Measurements from ENCODE around the gene OVOL1. TPM values are rescaled to one million over a fixed set of nuclear protein-coding genes. Genes with fewer than 3 reads are reported as not detected.

Gene OVOL1
- total RNA-seq, 2 donors from 2014 or later: 3.4 to 5.5 TPM

GRCh38 chr11:65787649-65788622 is 1.1 kb downstream of the OVOL1 start:
- peak; percentile 86 for DNase-seq
- peak overlapping the region; percentile 80 for H3K4me3 ChIP-seq (ENCODE audit: low read length)
- H3K9me3 ChIP-seq (ENCODE audit: control insufficient read depth, low read length): no peaks in the 10 kb centered on the region
- H3K4me1 Mint-ChIP-seq: peaks cover 22% of the 10 kb centered on the region
- H3K27me3 Mint-ChIP-seq (ENCODE audit: insufficient read depth): peaks cover 51% of the 10 kb centered on the region
- peak overlapping the region; percentile 75 for H3K4me3 Mint-ChIP-seq
- peaks cover 3% of the 10 kb centered on the region for H3K36me3 Mint-ChIP-seq (ENCODE audit: low read depth)
- H3K36me3 ChIP-seq (ENCODE audit: control insufficient read depth, insufficient read depth, low read length): no peaks in the 10 kb centered on the region
- peaks cover 18% of the 10 kb centered on the region for H3K4me1 ChIP-seq (ENCODE audit: control insufficient read depth, insufficient read depth, low read length)
- H3K27ac Mint-ChIP-seq: peak overlapping the region; percentile 76
- WGBS, 2 experiments (ENCODE audit: insufficient coverage in 1 of 2, insufficient read length in 1 of 2): 4 to 5% methylated on average over 19 to 63 of the region's 64 CpGs
- no peak overlapping the region for H3K27ac ChIP-seq (ENCODE audit: low read depth, low read length)
- H3K27me3 ChIP-seq (ENCODE audit: control insufficient read depth, insufficient read depth, low read length, poor library complexity, severe bottlenecking): peaks cover 54% of the 10 kb centered on the region
- TF ChIP-seq CTCF (conservative IDR thresholded peaks at IDR 0.05): no peak
- peak overlapping the region; percentile 6 for H3K9ac ChIP-seq (ENCODE audit: extremely low read depth, low read length, poor library complexity, severe bottlenecking)
- no peaks in the 10 kb centered on the region for H3K9me3 Mint-ChIP-seq

- Mint-ChIP-seq H3K36me3 (ENCODE audit: low read depth) (peaks cover 3% of the 10 kb centered on the region), H3K9me3 (no peaks in the 10 kb centered on the region), H3K4me1 (peaks cover 22% of the 10 kb centered on the region), H3K27me3 (ENCODE audit: insufficient read depth) (peaks cover 44% of the 10 kb centered on the region), H3K4me3 (peak overlapping the region; percentile 75), H3K27ac (peak overlapping the region; percentile 76)
- no peak for TF ChIP-seq CTCF (conservative IDR thresholded peaks at IDR 0.05)
- peaks cover 51% of the 10 kb centered on the region for H3K27me3 ChIP-seq (ENCODE audit: control insufficient read depth, insufficient read depth, low read length, poor library complexity, severe bottlenecking)
- H3K36me3 ChIP-seq (ENCODE audit: control insufficient read depth, insufficient read depth, low read length): no peaks in the 10 kb centered on the region
- H3K9me3 ChIP-seq (ENCODE audit: control insufficient read depth, low read length): no peaks in the 10 kb centered on the region
- no peak overlapping the region for H3K9ac ChIP-seq (ENCODE audit: extremely low read depth, low read length, poor library complexity, severe bottlenecking)
- no peak for DNase-seq
- no peak overlapping the region for H3K27ac ChIP-seq (ENCODE audit: low read depth, low read length)
- peak overlapping the region; percentile 80 for H3K4me3 ChIP-seq (ENCODE audit: low read length)
- peaks cover 18% of the 10 kb centered on the region for H3K4me1 ChIP-seq (ENCODE audit: control insufficient read depth, insufficient read depth, low read length)
- WGBS, 2 experiments (ENCODE audit: insufficient coverage in 1 of 2, insufficient read length in 1 of 2): 67 to 88% methylated on average over 3 to 6 of the region's 6 CpGs
Measured at GRCh38 chr11:65788821-65789220, 2.0 kb downstream of the OVOL1 start.

- Mint-ChIP-seq H3K4me3 (peak overlapping the region; percentile 75), H3K9me3 (no peaks in the 10 kb centered on the region), H3K27ac (peak overlapping the region; percentile 76), H3K27me3 (ENCODE audit: insufficient read depth) (peaks cover 38% of the 10 kb centered on the region), H3K4me1 (peaks cover 19% of the 10 kb centered on the region), H3K36me3 (ENCODE audit: low read depth) (peaks cover 3% of the 10 kb centered on the region)
- Histone ChIP-seq H3K27ac (ENCODE audit: low read depth, low read length) (no peak overlapping the region), H3K9me3 (ENCODE audit: control insufficient read depth, low read length) (no peaks in the 10 kb centered on the region), H3K36me3 (ENCODE audit: control insufficient read depth, insufficient read depth, low read length) (no peaks in the 10 kb centered on the region), H3K9ac (ENCODE audit: extremely low read depth, low read length, poor library complexity, severe bottlenecking) (no peak overlapping the region), H3K27me3 (ENCODE audit: control insufficient read depth, insufficient read depth, low read length, poor library complexity, severe bottlenecking) (peaks cover 44% of the 10 kb centered on the region), H3K4me1 (ENCODE audit: control insufficient read depth, insufficient read depth, low read length) (peaks cover 18% of the 10 kb centered on the region), H3K4me3 (ENCODE audit: low read length) (peak overlapping the region; percentile 80)
- DNase-seq: peak; percentile 67
- TF ChIP-seq CTCF (conservative IDR thresholded peaks at IDR 0.05): no peak
- 71 to 76% methylated on average over 7 to 11 of the region's 14 CpGs for WGBS, 2 experiments (ENCODE audit: insufficient coverage in 1 of 2, insufficient read length in 1 of 2)
Measured at GRCh38 chr11:65789230-65790103, 2.6 kb downstream of the OVOL1 start.

All from endodermal cell (in vitro differentiated cells).